ENCODE results near the gene SPHKAP.

- TF ChIP-seq, protein P1, sequence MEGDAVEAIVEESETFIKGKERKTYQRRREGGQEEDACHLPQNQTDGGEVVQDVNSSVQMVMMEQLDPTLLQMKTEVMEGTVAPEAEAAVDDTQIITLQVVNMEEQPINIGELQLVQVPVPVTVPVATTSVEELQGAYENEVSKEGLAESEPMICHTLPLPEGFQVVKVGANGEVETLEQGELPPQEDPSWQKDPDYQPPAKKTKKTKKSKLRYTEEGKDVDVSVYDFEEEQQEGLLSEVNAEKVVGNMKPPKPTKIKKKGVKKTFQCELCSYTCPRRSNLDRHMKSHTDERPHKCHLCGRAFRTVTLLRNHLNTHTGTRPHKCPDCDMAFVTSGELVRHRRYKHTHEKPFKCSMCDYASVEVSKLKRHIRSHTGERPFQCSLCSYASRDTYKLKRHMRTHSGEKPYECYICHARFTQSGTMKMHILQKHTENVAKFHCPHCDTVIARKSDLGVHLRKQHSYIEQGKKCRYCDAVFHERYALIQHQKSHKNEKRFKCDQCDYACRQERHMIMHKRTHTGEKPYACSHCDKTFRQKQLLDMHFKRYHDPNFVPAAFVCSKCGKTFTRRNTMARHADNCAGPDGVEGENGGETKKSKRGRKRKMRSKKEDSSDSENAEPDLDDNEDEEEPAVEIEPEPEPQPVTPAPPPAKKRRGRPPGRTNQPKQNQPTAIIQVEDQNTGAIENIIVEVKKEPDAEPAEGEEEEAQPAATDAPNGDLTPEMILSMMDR (IDR thresholded peaks at IDR 0.05; ENCODE audit: borderline replicate concordance, extremely low read depth, low read length, poor library complexity, severe bottlenecking), result no peak
- TF ChIP-seq EZH2 (IDR thresholded peaks at IDR 0.05; ENCODE audit: borderline replicate concordance, low read depth, low read length, severe bottlenecking), result no peak
These were observed 49.7 kb downstream of the SPHKAP start for GRCh38 chr2:228131833-228132232.
